Activated T-helper 1 cell treated with anti-CD3 and anti-CD28 coated beads, Interleukin-2, amount 50 U/mL, for 16 hours (primary cell): Measurements from ENCODE around the gene TARBP2.

Source experiments
- DNase-seq, 2 donors: peaks; one replicate each; pipeline ENCODE4 v3.0.0-alpha.2; 2020; ENCODE audit warnings: low read depth in 1 of 2, low spot score in 1 of 2

The TARBP2 gene

GRCh38 chr12:53551889-53552291 lies 50.8 kb downstream of the TARBP2 start:
- DNase-seq: no peak

- DNase-seq: no peak
Measured at GRCh38 chr12:53552361-53553327, 51.6 kb downstream of the TARBP2 start.
